NCI-H1694 treated with DMSO at 0.1 percent for 48 hours (cell line): Measurements from ENCODE around the gene PVALEF.
A peak's percentile ranks its signal among the peaks of the same experiment; 100 is the strongest.
"Not testable (repeated sequence)": the region's sequence is repeated elsewhere in the genome, so short reads cannot be mapped to it uniquely, and the experiment has no call there.

ENCODE experiments used
- DNase-seq: peaks from one replicate; lab custom pipeline; 2025; lab: John Stamatoyannopoulos, UW

The PVALEF gene

DNA sequence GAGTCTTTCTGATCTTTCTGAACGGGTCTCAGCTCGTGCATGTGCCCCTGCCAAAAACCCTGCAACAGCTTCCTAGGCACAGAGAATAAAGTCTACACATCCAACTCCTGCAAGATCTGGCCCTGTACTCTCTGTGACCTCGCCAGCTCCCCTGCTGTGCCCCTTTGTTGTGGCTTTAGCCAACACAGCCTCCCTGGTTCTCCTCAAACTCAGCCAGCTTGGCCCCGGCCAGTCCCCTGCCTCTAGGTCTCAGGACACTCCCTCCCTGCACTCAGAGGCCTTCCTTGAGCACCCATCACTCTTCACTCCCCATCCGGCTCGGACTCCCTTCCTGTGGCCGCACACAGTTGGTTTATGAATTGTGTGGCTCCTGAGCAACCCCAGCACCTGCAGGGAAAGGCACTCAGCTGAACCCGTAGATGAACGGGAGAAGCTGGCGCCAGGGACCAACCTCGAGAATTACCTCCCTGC, 56.1 kb downstream of the PVALEF start:
- no peak for DNase-seq

DNA sequence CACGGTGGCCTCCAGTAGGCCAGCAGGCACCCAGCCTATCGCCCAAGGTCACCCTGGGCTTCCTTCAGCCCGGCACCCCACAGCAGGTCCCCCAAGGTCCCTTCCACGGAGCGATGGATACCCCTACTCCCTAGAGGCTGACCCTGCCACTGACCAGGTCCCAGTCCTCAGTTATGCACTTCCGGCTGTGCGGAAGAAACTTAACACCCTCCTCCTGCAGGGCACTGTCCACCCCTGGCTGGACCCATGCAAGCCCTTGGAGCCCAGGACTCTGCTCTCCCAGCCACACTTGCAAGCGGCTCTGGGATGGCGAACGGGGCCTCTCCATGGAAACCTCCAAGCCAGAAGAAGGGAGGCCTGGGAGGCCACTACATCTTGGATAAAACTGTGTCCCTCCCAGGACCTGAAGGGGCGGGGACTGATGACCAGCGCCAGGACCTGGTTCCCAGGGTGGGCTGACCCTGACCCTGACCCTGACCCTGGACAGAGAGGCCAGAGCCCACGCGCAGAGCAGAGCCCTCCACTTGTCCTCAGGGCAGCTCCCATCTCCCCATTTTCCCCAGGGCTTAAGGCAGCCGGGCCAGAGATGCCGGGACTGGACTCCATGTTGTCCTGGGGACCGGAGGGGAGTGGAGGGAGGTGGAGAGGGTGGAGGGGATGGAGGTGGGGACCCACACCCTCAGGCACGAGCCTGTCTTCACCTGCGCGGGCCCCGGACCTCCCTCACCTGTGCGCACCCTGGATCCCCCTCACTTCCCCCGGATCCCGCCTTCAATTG, 56.7 kb downstream of the PVALEF start:
- DNase-seq, result no peak

DNA sequence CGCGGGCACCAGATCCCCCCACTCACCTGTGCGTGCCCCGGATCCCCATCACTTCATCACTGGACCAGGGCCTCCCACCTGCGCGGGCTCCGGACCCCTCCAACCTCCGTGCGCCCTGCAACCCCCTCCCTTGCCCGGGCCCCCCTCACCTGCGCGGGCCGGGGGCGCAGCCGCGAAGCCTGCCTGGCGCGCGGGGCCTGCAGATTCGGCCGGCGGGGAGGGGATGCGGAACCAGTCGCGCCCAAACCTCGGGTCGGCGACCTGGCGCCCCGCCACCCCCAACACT, 57.3 kb downstream of the PVALEF start:
- no peak for DNase-seq

DNA sequence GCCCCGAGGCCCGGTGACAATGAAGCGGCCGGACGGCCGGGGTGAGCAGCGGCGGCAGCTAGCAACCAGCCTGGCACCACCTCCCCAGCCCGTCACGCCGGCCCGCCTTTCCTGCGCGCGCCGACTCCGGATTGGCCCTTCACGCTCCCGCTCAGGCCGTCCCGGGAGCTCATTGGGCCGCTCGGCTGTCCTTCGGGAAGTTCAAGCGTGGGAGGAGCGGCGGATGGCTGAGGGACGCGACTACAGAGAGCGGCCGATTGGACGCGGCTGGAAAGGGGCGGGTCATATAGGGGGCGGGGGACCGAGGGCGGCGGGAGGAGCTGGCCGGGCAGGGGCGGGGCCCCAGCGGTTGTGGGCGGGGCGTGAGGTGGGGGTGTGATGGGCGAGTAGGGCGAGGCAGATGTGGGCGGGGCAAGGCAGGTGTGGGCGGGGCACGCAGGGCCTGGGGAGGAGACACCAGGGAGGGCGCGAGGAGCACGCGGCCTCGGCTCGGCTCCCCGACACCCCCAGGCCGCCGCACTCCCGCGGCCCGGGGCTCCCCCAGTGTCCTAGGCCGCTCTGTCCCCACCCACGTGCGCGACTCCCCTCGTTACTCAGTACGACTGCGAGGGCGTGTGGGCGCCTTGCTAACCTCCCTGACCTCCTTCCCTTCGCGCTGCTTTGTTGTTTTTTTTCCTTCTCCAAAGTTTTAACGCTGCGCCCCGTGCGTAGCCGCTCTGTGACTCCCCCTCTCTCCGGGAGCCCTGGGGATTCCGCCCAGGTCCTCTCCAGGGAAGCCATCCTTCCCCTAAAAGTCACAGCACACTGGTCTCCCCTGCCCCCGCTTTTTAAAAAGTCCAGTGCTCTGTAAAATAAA, 57.8 kb downstream of the PVALEF start, which contains the start of gene CEP131:
Gene CEP131, minus strand, starts transcription at position 60 of the 856 bp plus-strand sequence. CDS start 2,909 bp downstream, outside the sequence.
- peak; percentile 94 for DNase-seq

DNA sequence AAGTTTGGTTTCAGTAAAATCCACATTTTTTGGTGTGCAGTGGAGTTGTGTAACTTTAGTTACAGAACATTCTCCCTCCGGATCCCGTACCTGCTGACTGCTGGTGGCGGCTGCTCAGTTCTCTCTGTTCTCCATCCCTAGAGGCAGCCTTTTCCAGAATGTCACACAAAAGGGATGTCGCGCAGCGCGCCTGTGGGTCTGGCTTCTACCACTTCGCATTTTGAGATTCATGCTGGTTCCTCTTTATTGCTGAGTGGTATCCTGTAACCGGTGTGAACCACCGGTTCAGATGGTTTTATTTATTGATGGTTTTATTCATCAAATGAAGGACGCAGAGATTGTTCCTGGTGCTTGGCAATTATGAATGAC, 58.4 kb downstream of the PVALEF start:
- no peak for DNase-seq

DNA sequence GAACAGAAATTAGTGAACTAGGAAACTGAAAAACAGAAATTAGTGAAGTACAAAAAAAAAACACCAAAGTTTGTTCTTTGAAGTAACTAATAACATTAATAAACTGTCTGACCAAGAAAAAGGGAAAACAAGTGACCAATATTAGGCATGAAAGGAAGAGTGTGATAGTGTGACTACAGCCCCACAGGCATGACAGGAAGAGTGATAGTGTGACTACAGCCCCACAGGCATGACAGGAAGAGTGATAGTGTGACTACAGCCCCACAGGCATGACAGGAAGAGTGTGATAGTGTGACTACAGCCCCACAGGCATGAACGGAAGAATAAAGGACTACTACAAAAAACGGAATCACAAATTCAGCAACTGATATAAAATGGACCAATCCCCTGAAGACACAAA, 62.3 kb downstream of the PVALEF start:
- not testable (repeated sequence) for DNase-seq

DNA sequence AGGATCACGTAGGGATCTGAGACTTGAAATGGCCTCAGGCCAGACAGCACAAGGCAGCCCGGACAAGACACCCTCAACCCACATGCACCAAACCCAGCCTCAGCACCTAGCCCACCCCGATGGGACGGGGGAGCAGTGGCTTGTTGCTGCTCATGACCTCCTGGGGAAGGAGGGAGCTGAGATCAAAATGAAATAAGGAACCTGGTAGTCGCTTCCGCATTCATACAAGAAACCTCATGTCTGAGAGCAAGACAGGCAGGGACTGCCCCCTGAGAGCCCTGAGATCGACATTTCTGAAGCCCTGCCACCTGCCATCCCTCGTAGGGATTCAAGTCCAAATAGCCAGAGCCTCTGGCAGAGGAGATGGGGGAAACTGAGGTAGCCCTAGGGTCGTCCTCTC, 63.1 kb downstream of the PVALEF start:
- no peak for DNase-seq

DNA sequence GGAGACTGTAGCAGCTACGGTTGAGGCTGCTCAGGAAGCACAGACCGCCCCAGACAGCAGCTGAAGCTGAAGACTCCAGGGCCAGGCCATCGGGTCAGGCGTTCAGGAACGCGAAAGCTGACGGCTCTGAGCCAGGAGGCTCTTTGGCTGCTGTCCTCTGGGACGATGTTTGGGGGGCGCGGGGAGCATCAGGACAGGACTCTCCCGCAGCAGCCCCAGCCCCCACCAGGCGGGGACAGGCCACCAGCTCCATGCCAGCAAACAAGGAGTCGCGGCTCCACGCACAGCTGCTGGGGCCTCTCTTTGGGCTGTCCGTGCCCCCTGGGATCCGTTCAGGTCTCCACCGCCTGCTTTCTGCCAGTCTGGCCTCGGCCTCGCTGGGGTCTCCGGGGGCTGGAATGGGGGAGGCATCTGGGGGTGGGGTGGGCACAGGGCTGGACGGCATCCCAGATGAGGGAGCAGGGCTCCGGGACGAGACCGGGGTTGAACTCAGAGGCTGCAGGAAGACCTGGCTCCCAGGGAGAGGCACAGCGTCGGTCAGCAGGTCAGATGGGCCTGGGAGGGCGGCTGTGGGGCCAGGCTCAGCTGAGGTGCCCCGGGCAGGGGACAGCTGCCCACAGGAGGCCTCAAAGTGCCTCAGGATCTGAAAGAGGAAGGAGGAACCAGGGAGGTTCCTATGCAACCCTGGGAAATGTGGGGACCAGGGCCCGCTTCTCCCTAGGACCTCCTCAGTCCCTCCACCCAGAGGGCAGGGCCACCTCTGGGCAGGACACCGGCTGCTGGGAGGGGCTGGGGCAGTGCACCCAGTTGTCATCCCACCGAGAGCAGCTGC, 63.7 kb downstream of the PVALEF start:
- no peak for DNase-seq

DNA sequence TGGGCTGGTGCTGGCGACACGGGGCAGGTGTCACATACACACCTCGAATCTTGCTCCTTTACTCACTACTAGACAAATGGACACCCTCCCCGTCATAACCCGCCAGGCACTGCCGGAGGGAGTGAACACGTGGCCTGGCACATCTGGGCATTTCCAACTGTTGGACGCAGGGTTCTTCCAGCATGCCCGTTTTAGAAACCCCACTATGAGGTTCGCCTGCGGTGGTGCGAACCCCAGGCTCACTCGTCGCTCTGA, 64.3 kb downstream of the PVALEF start:
- DNase-seq, result no peak

DNA sequence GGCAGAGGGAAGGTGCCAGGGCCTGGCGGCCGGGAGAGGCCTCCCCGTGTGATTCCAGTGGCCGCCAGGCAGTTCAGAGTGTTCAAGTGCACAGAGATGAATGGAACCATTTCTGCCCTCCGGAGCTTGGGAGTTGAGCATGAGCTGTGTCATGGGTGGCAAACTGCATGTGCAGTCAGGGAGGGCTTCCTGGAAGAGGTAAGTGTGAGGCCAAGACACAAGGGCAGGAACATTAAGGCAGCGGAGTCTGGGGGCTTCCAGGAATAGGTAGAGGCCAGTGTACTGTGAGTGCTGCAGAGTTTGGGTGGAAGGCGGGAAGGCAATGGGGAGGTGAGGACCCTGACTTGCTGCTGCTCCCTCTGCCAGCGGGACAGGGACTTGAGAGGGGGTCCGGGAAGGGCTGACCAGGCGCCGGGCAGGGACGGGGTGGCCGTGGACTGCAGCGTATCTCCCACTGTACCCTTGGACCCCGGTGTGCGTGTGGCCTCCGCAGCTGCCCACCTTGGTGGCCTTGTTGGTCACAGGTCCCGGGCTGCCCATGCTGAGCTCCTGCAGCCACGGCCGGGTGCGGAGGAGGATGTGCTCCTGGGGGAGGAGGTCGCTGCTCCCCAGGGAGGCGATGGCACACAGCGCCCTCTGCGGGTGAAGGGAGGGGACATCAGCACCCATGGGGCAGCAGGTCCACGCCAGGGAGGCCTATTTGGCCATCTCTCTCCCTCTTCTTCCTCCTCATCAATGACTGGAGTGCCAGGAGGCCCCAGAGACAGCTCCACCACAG, 64.9 kb downstream of the PVALEF start:
- DNase-seq, result no peak

DNA sequence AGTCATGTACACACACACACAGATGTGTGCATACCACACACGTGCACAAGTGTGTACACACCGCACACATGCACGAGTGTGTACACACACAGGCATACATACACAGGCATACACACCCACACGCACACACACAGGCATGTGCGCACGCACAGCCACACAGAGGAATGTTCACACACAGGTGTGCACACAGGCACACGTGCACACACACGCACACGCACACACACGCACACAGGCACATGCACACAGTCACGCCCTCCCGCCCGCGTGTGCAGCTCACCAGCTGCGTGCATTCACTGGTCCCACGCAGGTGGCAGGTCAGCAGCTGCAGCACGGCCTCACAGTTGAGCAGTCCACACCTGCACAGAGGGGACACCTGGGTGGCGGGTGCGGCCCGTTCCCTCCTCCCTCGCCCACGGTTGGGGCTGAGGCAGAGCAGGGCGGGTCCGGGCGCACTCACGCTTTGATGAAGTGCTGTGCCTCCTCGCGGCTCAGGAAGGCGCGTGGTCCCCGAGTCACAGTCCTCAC, 65.9 kb downstream of the PVALEF start:
- DNase-seq, result no peak

DNA sequence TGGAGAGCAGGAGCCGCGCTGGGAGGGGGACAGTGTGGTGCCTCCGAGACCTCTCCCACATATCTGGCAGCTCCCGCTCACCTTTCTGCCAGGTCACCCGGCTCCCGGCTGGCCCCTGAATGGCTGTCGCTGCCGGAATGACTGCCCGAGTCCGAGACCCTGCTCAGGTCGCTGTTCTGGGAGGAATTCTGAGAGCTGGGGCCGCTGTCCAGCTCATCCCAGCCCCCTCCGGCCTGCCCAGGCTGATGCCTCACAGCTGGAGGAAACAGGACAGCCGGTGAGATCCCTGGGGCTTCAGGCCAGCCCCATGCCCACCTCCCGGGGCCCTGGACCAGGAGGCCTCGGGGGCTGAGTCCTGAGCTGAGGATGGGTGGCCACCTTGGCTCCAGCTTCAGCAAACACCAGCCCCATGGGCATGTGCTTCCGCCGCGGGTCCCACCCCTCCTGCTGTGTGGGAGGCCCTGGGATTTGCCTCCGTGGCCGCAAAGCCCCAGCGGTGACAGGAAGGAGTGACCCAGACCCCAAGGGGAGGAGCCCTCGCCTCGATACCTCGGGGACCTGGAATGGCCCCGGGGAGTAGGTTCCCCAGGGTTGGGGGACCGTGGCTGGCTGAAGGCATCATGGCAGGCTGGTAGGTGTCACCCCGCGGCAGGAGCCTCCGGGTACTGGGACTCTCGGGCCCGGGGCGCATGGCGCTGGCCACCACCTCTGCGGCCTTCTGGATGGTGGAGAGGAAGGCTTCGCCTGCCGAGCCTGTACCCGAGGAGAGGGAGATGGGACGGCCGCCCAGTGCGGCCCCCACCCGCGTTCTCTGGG, 66.7 kb downstream of the PVALEF start:
- no peak for DNase-seq
